ENCODE data around the gene SYT7. TPM values are rescaled to one million over a fixed set of nuclear protein-coding genes. Genes with fewer than 3 reads are reported as not detected.

Gene SYT7
- total RNA-seq, 2 experiments from 2014 or later, result 0.04 TPM; not detected in 1

GRCh38 chr11:61499816-61500491 lies 80.9 kb downstream of the SYT7 start:
- ATAC-seq, result no peak
- H3K4me3 Mint-ChIP-seq, result no peak overlapping the region
- no peak overlapping the region for H3K27ac Mint-ChIP-seq
- intact Hi-C loops (cut with DNase I, micrococcal nuclease), result no loop called here
- H3K36me3 Mint-ChIP-seq (ENCODE audit: low read depth), result no peaks in the 10 kb centered on the region
- no peaks in the 10 kb centered on the region for H3K9me3 Mint-ChIP-seq (ENCODE audit: low read depth)
- H3K4me1 Mint-ChIP-seq, result no peaks in the 10 kb centered on the region
- peaks cover 3% of the 10 kb centered on the region for H3K27me3 Mint-ChIP-seq
- DNase-seq, result no peak
- POLR2A ChIA-PET, result interaction anchor here (0.6 kb wide), 1 partner anchor 474 kb away, joined by 11 read pairs; no protein-coding TSS in a partner anchor
- CTCF ChIA-PET, result interaction anchor here (0.7 to 5.4 kb wide), 4 partner anchors 18 to 608 kb away, joined by 3 to 29 read pairs (median 4); no protein-coding TSS in a partner anchor

DNA sequence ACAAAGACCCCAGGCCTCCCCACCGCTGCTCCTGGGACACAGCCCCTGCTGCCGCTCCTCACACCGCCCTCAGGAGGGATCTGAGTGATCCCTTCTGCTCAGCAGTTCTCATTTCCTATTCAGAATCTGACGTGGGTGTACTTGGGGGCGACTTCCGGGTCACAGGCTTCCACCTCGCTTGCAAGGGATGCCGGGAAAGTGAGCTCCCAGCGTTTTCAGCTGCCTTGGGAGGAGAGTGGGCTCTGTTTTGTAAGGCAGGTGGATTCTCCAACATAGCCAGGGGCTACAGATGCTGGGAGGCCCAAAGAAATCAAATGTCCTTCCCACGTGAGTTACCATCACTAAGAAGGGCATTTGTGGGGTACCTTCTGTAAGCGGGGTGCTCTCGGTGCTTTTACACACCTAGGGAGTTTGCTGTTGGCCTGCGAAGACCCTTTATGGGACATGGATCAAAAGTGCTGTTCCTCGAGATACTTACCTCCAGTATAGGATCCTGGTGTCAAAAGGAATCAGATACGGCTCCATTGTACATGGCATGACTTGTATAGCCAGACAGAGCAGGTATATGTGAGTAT lies 82.0 kb downstream of the SYT7 start:
- Mint-ChIP-seq H3K27ac (no peak overlapping the region), H3K4me1 (no peaks in the 10 kb centered on the region), H3K27me3 (no peaks in the 10 kb centered on the region), H3K9me3 (ENCODE audit: low read depth) (no peaks in the 10 kb centered on the region), H3K4me3 (no peak overlapping the region), H3K36me3 (ENCODE audit: low read depth) (no peaks in the 10 kb centered on the region)
- ChIA-PET POLR2A (no interaction called here), CTCF (interaction anchor here (1.1 to 5.4 kb wide), 2 partner anchors 19 to 89 kb away, joined by 3 to 29 read pairs; no protein-coding TSS in a partner anchor)
- intact Hi-C loops (cut with DNase I, micrococcal nuclease), result no loop called here
- no peak for ATAC-seq
- no peak for DNase-seq

GRCh38 chr11:61497876-61498275 lies 83.0 kb downstream of the SYT7 start:
- no peaks in the 10 kb centered on the region for H3K27me3 Mint-ChIP-seq
- CTCF ChIA-PET, result no interaction called here
- DNase-seq, result no peak
- no peak overlapping the region for H3K27ac Mint-ChIP-seq
- H3K9me3 Mint-ChIP-seq (ENCODE audit: low read depth), result no peaks in the 10 kb centered on the region
- no peak overlapping the region for H3K4me3 Mint-ChIP-seq
- intact Hi-C loops (cut with DNase I, micrococcal nuclease), result no loop called here
- no peak for ATAC-seq
- POLR2A ChIA-PET, result no interaction called here
- H3K4me1 Mint-ChIP-seq, result no peaks in the 10 kb centered on the region
- H3K36me3 Mint-ChIP-seq (ENCODE audit: low read depth), result no peaks in the 10 kb centered on the region

GRCh38 chr11:61497473-61497872 lies 83.4 kb downstream of the SYT7 start:
- POLR2A ChIA-PET, result no interaction called here
- no peaks in the 10 kb centered on the region for H3K4me1 Mint-ChIP-seq
- no peaks in the 10 kb centered on the region for H3K36me3 Mint-ChIP-seq (ENCODE audit: low read depth)
- H3K9me3 Mint-ChIP-seq (ENCODE audit: low read depth), result no peaks in the 10 kb centered on the region
- CTCF ChIA-PET, result no interaction called here
- intact Hi-C loops (cut with DNase I, micrococcal nuclease), result no loop called here
- no peak for ATAC-seq
- DNase-seq, result no peak
- no peak overlapping the region for H3K4me3 Mint-ChIP-seq
- H3K27ac Mint-ChIP-seq, result no peak overlapping the region
- no peaks in the 10 kb centered on the region for H3K27me3 Mint-ChIP-seq

GRCh38 chr11:61496602-61497400 lies 84.1 kb downstream of the SYT7 start:
- intact Hi-C loops (cut with DNase I, micrococcal nuclease), result no loop called here
- ATAC-seq (no peak), DNase-seq (no peak)
- ChIA-PET POLR2A (no interaction called here), CTCF (no interaction called here)
- no peaks in the 10 kb centered on the region for H3K4me1 Mint-ChIP-seq
- no peak overlapping the region for H3K4me3 Mint-ChIP-seq
- no peaks in the 10 kb centered on the region for H3K27me3 Mint-ChIP-seq
- H3K36me3 Mint-ChIP-seq (ENCODE audit: low read depth), result no peaks in the 10 kb centered on the region
- H3K27ac Mint-ChIP-seq, result no peak overlapping the region
- H3K9me3 Mint-ChIP-seq (ENCODE audit: low read depth), result no peaks in the 10 kb centered on the region

- ChIA-PET CTCF (no interaction called here), POLR2A (no interaction called here)
- Mint-ChIP-seq H3K36me3 (ENCODE audit: low read depth) (no peaks in the 10 kb centered on the region), H3K27me3 (no peaks in the 10 kb centered on the region), H3K9me3 (ENCODE audit: low read depth) (no peaks in the 10 kb centered on the region), H3K4me3 (no peak overlapping the region), H3K27ac (no peak overlapping the region), H3K4me1 (no peaks in the 10 kb centered on the region)
- DNase-seq (no peak), ATAC-seq (no peak)
- intact Hi-C loops (cut with DNase I, micrococcal nuclease), result no loop called here
These were observed 84.9 kb downstream of the SYT7 start for GRCh38 chr11:61495801-61496601.

GRCh38 chr11:61494381-61494961 lies 86.4 kb downstream of the SYT7 start:
- ATAC-seq, result no peak

GRCh38 chr11:61491736-61492395 lies 89.0 kb downstream of the SYT7 start:
- ATAC-seq (no peak), DNase-seq (no peak)
- ChIA-PET POLR2A (no interaction called here), CTCF (interaction anchor here (0.6 to 1.2 kb wide), 4 partner anchors 9 to 1262 kb away, joined by 3 to 4 read pairs (median 4); no protein-coding TSS in a partner anchor)
- Mint-ChIP-seq H3K9me3 (ENCODE audit: low read depth) (no peaks in the 10 kb centered on the region), H3K27me3 (no peaks in the 10 kb centered on the region), H3K36me3 (ENCODE audit: low read depth) (peaks cover 2% of the 10 kb centered on the region), H3K27ac (no peak overlapping the region), H3K4me3 (no peak overlapping the region), H3K4me1 (no peaks in the 10 kb centered on the region)
- intact Hi-C loops (cut with DNase I, micrococcal nuclease), result no loop called here

More at GRCh38 chr11:61494381-61494961, 86.4 kb downstream of the SYT7 start:
- Mint-ChIP-seq H3K4me3 (no peak overlapping the region), H3K36me3 (ENCODE audit: low read depth) (no peaks in the 10 kb centered on the region), H3K9me3 (ENCODE audit: low read depth) (no peaks in the 10 kb centered on the region), H3K4me1 (no peaks in the 10 kb centered on the region), H3K27ac (no peak overlapping the region), H3K27me3 (no peaks in the 10 kb centered on the region)
- ChIA-PET CTCF (interaction anchor here (0.6 to 0.8 kb wide), 3 partner anchors 116 to 725 kb away, joined by 3 to 6 read pairs (median 4); no protein-coding TSS in a partner anchor), POLR2A (no interaction called here)
- intact Hi-C loops (cut with DNase I, micrococcal nuclease), result no loop called here
- DNase-seq, result no peak

DNA sequence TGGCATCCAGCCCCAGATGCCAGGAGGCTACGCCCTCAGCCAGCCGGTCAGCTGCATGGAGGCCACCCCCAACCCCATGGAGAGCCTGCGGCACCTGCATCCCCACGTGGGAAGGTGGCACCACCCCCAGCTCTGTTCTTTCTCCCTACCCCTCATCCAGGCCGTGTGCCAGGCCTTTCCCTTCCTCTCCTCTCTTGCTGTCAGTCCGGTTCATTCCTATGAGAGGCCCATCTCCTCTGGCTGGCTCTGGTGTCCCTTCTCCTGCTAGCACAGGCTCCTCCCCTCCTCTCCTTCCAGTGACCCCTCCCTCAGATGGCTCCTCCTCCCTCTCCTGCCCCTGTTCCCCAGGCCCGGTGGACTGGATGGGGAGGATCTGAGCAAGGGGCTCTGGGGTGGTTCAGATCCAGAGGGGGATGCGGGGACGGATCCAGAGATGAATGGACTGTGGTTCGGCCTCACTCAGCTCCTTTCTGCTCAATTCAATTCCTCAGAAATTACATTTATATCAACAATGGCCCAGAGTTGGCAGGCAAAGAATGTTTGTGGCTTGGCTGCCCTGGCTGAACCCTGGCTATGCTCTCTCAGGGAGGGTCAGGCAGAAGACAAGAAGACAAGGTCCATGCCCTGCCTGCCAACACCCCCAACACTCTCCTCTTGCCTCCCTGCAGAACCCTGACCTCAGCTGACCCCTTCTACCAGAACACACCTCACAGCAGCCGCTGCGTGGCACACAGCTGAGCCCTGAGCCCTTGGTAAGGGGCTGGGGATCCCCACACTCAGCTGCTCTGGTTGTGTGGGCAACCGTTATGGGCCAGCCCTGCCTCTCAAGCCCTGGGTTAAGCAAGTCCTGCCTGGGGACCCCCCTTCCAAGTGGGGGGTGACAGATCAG lies 90.8 kb downstream of the SYT7 start:
- DNase-seq, result no peak
- Mint-ChIP-seq H3K27me3 (no peaks in the 10 kb centered on the region), H3K27ac (no peak overlapping the region), H3K9me3 (ENCODE audit: low read depth) (no peaks in the 10 kb centered on the region), H3K4me1 (no peaks in the 10 kb centered on the region), H3K4me3 (no peak overlapping the region), H3K36me3 (ENCODE audit: low read depth) (peaks cover 2% of the 10 kb centered on the region)
- no peak for ATAC-seq
- CTCF ChIA-PET, result interaction anchor here (0.9 to 1.0 kb wide), 2 partner anchors 14 to 149 kb away, joined by 4 read pairs; no protein-coding TSS in a partner anchor
- POLR2A ChIA-PET, result no interaction called here
- intact Hi-C loops (cut with DNase I, micrococcal nuclease), result no loop called here

DNA sequence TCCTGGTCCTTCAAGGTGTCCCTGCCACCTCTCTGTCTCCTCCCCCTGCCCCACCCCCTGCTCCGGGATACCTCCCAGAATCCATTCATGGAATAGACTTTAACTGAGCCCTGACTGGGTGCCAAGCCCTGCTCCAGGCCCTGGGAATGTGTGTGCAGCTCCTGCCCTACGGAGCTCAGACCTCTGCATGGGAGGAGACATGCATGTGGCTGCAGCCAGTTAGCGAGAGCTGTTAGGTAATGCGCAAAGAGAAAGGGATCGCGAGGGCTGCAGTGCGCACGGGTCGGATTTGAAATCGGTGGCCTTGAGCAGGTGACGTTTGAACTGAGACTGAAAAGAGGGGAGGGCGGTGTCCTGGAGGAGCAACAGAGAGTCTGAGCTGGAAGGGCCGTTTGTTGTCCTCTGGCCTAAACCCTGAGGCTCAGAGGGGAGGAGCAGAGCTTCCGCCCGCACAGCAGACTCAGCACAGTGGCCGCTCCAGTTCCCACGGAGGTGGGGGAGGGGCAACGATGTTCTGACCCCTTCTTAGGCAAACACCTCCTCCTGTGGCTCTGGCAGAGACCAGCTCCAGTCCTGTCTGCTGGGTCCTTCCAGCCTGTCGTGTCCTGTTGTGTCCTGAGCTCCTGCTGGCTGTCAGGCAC lies 92.1 kb downstream of the SYT7 start:
- H3K36me3 Mint-ChIP-seq (ENCODE audit: low read depth), result peaks cover 2% of the 10 kb centered on the region
- no peaks in the 10 kb centered on the region for H3K9me3 Mint-ChIP-seq (ENCODE audit: low read depth)
- H3K27ac Mint-ChIP-seq, result no peak overlapping the region
- POLR2A ChIA-PET, result no interaction called here
- intact Hi-C loops (cut with DNase I, micrococcal nuclease), result no loop called here
- H3K27me3 Mint-ChIP-seq, result no peaks in the 10 kb centered on the region
- no peak for DNase-seq
- no peak for ATAC-seq
- no peak overlapping the region for H3K4me3 Mint-ChIP-seq
- CTCF ChIA-PET, result interaction anchor here (0.6 to 1.3 kb wide), 3 partner anchors 9 to 44 kb away, joined by 3 to 4 read pairs (median 3); no protein-coding TSS in a partner anchor
- no peaks in the 10 kb centered on the region for H3K4me1 Mint-ChIP-seq
